GM18909 (cell line): ENCODE data around the gene RERG.

Source experiments
- ATAC-seq: cut with Tn5 transposase; IDR thresholded peaks from one replicate; pipeline ENCODE4 v1.9.1; 2021; ENCODE audit warnings: mild to moderate bottlenecking; ENCODE audit not compliant: unreplicated experiment, poor library complexity

Gene RERG

DNA sequence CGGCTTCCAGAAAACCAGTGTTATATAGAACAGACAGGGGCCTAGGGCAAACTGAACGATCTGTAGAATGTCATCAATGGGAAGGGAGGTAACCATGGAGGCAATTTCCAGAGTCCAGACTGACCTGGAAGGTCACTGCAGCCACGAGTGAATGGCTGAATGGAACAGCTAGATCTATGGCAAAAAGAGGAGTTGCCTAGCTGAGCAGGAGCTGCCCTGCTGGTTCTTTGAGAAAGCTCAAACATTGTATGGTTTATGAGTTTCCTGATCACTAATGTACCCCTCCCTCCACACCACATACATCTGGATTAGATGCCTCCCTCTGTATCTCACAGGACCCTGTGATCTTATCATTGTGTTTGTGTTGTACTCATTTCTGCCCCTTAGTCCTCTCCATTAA is 1.0 kb upstream of the RERG start:
- ATAC-seq, result no peak

DNA sequence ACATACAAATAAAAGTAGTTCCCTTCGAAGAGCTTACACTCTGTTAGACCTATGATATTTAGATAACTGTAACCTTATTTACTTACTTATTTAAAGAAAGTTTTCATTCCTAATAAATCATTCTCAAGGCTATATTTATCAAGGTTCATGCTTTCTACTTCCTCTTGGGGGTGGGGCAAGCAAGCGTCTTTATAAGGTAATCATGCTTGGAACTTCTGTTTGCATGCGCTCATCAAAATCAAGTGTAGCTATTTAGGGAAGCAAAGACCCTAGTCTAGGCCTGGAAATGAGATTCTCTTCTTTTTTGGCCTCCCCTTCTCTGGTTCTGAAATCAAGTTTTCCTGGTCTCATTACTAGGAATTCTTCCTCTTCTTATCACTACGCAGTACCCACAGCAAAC is 766 bp downstream of the RERG start:
- ATAC-seq, result no peak

DNA sequence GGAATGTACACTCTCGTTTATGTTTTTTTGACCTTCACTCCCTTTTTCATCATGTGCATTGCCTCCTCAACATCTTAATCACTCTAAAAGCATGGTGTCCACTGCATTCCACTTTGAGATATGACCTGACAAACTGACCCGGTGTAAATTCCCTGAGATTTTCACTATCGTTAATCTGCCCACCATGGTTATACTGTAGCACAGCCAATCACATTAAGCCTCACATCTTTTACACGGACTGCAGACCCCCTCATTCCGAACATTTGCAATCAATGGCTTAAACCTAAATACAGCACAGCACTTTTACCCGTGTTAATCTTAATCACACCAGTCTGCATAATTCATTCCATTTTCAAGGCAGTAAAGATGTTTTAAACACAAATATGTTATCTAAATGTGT is 2.4 kb downstream of the RERG start:
- no peak for ATAC-seq

DNA sequence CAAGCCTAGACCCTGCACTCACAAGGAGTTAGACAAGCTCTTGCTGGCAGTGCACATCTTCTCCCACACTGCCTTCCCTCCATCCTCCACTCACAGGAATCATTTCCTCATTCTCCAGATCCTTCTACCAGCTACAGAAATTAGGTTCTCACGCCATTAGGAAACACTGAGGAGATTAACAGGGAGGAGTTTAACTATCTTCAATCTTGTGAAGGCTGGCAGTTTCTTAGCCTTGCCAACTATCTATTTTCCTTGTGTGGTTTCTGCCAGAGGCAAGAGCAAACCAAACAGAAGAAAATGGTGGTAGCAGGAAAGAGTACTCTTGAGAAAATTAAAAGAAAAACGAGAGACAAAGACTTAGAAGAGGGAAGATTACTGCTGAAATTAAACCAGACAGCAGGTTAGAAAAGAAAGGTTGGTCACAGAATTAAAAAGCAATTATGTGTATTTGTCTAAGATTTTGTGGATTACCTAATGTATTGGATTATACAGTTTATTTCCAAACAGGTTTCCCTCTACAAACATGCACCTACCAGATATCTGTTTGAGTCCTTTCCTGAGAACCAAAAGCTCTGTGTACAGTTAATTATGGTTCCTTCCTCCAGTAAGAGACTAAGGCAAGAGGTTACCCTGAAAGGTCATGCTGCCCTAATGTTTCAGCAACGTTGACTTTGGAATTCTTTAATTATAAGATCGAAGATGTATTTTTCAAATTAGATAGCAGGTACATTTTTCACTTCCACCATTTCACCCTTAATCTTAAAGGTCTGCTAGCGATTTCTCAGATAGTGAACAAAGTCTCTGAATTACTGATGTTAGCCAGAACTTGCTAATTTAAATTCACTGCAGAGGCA is 5.0 kb downstream of the RERG start:
- no peak for ATAC-seq

DNA sequence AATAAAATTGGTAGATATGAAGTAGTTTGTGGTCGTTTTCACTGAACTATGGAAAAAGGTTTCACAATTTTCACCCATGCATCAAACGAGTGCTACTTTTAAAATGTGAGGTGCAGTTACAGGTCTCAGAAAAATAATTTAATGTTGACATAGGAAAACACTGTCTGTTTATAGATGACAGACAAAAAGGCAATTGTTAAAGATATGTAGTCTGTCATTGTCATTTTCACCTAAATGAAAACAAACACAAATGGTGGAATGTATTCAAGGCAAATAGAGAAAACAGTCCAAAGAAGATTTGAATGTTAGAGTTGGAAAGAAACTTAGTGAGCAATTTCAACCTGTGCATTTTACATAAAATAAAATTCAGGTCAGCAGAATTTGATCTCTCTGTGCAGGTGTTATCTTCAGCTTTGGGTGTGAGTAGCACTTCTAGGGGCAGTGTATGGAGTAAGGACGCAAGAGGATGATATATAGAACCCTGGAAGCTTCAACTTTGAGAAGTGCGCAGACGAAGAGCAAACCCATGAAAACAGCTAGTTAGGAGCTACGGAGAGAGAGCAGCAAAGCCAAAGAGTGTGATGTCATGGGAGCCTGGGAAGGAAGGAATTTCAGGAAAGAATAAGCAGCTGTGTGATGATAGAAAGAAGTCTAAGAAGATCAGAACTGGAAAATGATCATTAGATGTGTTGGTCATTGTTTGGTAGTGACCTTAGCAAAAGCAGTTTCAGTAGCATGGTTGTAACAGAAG is 6.2 kb downstream of the RERG start:
- ATAC-seq, result no peak

DNA sequence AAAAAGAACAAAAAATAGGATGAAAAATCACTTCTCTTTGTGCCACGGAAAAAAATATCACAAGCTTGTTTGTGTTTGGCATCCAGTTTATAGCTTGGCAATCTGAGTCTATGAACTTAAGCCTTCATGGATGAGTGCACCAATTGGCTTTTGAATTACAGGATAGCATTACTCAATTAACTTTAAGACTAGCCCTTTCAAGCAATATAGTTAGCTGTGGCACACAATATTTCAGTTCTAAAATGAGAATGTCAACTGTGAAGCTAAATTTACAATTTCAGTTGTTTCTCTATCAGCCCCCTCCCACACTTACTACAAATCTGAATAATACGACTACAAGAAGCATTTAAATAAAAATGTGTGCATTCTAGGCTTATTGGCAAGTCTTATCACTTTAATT is 8.3 kb downstream of the RERG start:
- no peak for ATAC-seq

DNA sequence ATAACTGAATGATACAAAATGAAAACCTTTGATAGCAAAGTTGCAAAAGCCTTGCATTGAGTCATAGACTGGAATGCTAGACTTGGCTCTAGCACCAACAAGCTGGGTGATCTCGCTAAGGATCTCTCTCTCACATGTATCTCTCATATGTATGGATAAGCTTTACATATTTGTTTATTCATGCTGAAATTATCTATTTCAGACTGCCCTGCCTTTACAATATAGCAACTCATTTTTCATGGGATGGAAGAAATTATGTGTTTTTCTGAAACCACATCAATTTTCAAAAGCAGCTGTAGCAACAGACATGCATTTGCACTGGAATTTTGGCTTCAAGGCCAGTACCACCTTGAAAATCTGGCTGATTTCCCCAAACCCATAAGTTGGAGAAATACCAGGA is 11.4 kb downstream of the RERG start:
- ATAC-seq, result no peak

DNA sequence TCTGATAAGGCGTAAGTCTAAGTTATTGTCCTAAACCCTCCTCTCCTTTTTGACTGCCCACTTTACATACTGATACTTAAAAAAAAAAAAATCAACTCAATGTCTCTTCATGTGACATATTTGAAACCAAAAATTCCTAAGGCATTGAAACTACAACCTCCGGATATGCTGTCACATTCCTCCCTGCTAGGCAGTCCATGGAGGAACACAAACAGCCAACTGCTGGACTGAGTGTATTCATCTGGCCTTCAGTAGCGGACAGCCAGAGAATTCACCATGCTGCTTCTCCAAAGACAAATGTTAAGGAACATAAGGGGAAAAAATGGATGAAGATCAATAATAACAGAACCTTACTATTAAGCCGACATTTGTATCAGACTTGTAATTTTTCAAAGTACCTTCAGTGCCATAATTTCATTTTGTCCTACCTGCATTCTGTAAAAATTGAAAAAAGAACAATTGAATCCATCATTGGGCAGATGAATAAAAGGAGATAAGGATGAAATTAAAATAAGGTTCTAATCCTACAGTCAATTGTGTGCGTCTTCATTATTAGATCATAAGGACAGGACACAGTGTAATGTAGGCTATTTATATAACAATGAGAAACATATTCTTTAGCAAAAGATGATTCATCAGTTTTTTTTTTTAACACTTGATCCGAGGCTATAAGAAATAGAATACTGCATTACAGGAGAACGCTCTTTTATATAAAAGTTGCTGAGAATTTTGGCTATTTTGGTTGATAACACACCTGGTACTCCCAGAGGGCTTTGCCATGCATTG is 12.2 kb downstream of the RERG start:
- ATAC-seq, result no peak

DNA sequence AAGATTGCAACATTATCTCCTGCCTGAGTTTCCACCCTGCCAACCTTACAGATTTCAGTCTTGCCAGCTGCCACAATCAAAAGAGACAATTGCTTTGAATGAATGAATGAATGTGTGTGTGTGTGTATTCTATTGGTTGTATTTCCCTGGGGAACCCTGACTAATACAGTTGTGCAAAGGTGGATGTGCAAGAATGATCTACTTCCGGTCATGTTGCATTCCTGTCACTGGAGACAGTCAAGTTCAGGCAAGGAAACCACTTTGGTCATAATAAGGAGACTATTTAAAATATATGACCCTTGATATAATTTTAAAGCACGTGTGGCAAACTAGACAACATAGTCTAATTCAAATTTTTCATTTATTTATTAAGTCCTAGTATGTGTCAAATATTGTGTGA is 13.1 kb downstream of the RERG start:
- ATAC-seq, result no peak

DNA sequence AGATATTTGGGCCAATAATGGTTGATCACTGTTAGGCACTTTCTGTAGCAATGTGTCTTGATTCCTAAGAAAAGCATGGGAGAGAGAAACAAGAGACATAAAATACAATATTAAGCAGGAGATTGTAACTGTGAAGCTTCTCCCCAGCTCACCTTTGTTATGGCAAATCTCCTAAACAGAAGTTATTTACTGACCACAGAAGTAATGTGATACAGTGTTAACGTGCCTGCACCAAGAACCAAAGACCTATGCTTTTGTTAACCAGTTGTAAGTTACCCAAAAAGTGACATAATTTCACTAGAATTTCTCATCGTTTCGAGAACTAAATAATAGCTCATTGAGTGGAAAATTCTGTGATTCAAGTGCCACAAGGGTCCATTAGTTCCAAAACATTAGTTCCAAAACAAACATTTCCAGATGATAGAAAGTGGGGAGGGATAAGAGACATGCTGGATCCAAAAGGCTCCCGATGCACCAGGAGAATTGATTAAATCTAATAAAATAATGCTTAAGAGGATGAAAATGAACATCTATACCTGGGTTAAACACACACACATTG is 14.3 kb downstream of the RERG start:
- no peak for ATAC-seq

DNA sequence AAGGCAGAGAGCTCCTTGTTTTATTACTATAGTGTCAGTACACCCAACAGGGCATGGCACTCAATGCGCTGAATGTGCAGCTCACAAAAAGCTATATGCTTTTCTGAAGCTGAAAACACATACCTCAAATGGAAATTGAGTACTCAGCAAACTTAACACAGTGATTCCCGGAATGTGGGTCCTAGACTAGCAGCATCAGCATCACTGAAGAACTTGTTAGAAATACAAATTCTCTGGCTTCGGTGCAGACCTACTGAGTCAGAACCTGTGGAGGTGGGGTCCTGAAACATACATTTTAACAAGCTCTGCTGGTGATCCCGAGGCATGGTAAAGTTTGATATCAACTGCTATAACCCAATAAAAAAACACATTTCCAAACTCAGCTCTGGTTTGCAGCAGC is 14.9 kb downstream of the RERG start:
- ATAC-seq, result no peak

DNA sequence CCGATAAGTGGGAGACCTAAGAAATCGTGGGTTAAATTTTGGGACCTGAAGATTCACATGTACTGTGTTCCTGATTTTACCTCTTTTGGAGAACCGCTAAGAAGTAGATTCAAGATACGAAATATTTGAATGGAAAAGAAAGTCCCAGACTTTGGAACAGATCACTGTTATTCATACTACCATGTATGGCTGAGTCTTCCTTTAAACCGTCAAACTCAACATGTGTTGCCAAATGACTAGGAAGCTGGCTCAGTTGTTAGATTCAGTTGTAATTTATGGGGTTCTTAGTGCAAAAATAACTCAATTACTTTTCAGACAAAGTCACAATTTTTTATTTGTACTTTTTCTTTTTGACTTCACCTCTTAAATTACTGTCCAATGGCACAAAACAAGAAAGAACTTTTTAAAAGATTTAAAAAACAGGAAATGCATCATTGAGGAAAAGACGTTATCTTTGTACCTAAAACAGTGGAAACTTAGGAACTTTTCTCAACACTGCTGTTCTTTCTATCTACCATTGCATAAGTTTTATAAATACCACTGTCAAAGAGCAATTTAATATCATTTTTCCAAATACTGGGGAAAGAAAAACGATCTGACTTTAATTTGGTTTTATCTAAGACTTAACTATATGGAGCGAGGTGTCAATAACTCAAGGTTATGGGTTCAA is 15.7 kb downstream of the RERG start:
- no peak for ATAC-seq

DNA sequence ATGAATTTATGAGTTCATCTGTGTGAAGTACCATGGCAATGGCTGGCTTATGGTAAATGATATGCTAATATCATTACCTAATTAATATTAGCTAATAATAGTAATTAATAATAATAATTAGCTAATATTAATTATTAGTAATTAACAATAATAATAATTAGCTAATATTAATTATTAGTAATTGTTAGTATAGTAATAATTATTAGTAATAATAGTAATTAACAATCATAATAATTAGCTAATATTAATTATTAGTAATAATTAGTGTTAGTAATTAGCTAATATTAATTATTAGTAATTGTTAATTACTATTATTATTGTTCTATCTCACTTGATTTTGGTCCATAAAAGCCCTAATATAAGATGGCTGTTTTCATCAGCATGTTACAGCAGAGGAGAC is 19.8 kb downstream of the RERG start:
- no peak for ATAC-seq

DNA sequence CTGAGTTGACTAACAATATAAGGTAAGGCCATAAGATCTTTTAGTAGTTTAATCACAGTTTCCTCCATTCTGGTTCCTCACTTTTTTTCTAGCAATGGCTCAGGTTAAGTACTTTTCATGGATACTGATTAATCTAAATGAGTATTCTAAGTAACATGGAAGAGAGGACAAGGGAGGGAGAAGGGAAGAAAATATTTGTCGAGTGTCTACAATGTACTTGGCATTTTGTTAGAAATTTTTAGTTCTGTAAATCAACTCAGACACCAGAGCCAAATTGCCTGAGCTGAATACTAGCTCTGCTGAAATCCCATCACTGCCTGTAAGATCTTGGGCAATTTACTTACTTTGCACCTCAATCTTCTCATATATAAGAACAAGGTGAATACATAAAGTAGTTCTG is 20.2 kb downstream of the RERG start:
- ATAC-seq, result no peak

DNA sequence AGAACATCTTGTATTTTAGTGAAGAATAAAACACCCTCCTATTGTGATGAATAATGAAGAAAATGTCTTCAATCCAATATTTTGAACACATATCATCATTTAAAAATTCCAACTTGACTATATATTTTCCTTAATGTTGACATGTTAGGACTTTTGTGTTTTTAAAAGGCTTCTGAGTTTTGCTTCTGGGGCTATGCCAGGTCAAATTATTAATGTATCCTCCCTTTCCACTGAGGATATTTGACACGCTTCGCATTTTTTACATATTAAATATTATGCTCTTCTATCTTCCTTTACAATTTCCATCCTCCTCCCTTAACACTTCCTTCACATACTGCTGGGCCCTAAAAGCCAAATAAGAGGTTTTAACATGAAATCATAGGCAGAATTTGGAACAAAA is 20.6 kb downstream of the RERG start:
- no peak for ATAC-seq

DNA sequence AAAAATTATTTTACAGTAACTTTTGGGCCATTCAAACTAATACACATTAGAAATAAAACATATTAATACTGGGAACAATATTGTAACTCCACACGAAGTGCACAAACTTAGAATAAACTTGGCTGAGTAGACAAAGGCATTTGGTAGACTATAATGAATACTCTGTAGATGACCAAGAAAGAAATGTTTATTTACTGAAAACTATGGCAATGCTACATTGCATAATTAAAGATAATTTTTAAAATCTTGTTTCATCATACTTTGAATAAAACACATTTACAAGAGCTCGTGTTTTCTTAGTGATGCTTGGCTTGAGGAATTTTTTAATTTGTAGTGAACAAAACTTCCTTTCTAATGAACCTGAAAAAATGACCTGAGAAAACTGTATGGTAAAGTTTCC is 21.3 kb downstream of the RERG start:
- ATAC-seq, result no peak

DNA sequence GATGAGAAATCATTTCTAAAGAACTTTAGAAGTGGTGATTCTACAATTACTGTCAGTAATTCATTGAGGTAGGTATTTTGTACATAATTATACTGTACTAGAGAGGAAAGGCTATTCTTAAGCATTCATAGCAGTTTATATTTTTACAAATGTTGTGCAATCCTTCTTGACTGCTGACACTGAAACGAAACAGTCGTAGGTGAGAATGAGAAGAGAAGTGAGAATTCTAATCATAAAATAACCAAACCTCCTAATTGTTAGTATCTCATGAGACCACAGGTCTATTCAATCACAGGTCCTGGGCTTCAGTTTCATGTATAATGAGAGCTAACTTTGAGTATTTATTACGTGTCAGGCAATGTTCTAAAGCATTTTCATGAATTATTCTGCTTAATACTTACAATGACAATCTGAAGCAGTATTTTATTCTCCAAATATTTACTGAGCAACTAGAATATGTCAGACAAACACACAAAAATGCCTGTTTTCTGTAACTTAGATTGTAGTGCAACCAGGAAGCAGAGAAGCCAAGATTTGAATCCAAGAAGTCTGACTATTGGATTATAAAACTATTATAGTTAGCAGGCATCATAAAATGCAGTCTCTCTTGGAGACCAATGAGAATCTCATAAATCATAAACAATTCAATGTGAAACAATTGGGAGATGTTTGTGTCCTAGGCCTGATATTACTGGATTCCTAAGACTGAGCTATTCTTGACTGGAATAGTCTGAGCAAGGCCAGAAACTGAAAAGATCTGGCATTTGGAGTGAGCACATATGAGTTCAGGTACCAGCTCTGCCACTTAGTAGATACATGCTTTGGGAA is 24.3 kb downstream of the RERG start:
- ATAC-seq, result no peak

DNA sequence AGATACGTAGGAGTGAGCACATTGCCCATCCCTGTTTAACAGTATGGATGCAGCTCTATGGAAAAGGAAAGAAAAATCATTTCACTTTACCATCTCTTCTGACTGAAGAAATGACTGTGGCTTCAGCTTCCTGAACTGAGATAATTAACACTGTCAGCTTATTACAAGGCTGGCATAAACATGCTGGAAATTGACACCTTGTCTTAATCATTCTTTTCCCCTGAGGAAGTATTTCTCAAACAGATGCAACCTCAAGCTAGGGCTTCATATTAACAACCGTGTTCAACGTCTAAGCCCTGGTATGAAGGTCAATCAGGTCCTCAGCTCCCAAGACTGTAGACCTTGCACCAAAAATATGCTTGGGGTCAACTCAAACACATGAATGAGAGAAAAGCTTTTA is 25.0 kb downstream of the RERG start:
- ATAC-seq, result no peak
